CD4-positive, alpha-beta T cell treated with Interferon alpha-2 for 1 hour (primary cell): ENCODE measurements around the gene SVIL.
"Not testable (repeated sequence)": the region's sequence is repeated elsewhere in the genome, so short reads cannot be mapped to it uniquely, and the experiment has no call there.

Source experiments
- DNase-seq, 2 donors: peaks; one replicate each; pipeline ENCODE4 v3.0.0-alpha.2; 2020 to 2022

SVIL gene

GRCh38 chr10:29622382-29622922, 12.3 kb downstream of the SVIL start:
- DNase-seq, result no peak

- DNase-seq, result no peak
Observed at GRCh38 chr10:29621161-29621560, 13.6 kb downstream of the SVIL start.

GRCh38 chr10:29620112-29620690, 14.6 kb downstream of the SVIL start:
- no peak for DNase-seq

- DNase-seq, result no peak
Observed at GRCh38 chr10:29619241-29619669, 15.5 kb downstream of the SVIL start.

GRCh38 chr10:29618341-29619171, 16.2 kb downstream of the SVIL start:
- DNase-seq, result no peak

- no peak for DNase-seq
Observed at GRCh38 chr10:29617880-29618340, 16.9 kb downstream of the SVIL start.

GRCh38 chr10:29616542-29616941, 18.2 kb downstream of the SVIL start:
- no peak for DNase-seq

GRCh38 chr10:29615195-29615594, 19.6 kb downstream of the SVIL start:
- DNase-seq, result no peak

- DNase-seq, result not testable (repeated sequence)
Observed at GRCh38 chr10:29614289-29614688, 20.5 kb downstream of the SVIL start.

GRCh38 chr10:29613791-29614190, 21.0 kb downstream of the SVIL start:
- no peak for DNase-seq

GRCh38 chr10:29613196-29613595, 21.6 kb downstream of the SVIL start:
- no peak for DNase-seq

- DNase-seq, result no peak
Observed at GRCh38 chr10:29612657-29613056, 22.1 kb downstream of the SVIL start.

GRCh38 chr10:29611781-29612381, 22.9 kb downstream of the SVIL start:
- no peak for DNase-seq

GRCh38 chr10:29610876-29611647, 23.7 kb downstream of the SVIL start:
- DNase-seq, result no peak

- not testable (repeated sequence) for DNase-seq
Observed at GRCh38 chr10:29610331-29610730, 24.4 kb downstream of the SVIL start.

- DNase-seq, result no peak
Observed at GRCh38 chr10:29609696-29610095, 25.1 kb downstream of the SVIL start.

- no peak for DNase-seq
Observed at GRCh38 chr10:29608476-29609301, 26.1 kb downstream of the SVIL start.

GRCh38 chr10:29608062-29608461, 26.7 kb downstream of the SVIL start:
- no peak for DNase-seq

- no peak for DNase-seq
Observed at GRCh38 chr10:29607576-29607975, 27.2 kb downstream of the SVIL start.

GRCh38 chr10:29606693-29607092, 28.1 kb downstream of the SVIL start:
- DNase-seq, result not testable (repeated sequence)

GRCh38 chr10:29604291-29604825, 30.4 kb downstream of the SVIL start:
- DNase-seq, result no peak
